Measurements from ENCODE around the gene CAMTA1.
A peak's percentile ranks its signal among the peaks of the same experiment; 100 is the strongest.
"Not testable (repeated sequence)": the region's sequence is repeated elsewhere in the genome, so short reads cannot be mapped to it uniquely, and the experiment has no call there.

CAMTA1 gene

GRCh38 chr1:7373251-7373650 lies 588.0 kb downstream of the CAMTA1 start:
- Histone ChIP-seq H3K4me3 (ENCODE audit: low read depth in 1 of 2, low read length in 2 of 2) (no peak overlapping the region), H3K27me3 (ENCODE audit: low read depth, low read length) (no peaks in the 10 kb centered on the region), H3K36me3 (ENCODE audit: control insufficient read depth in 1 of 2, insufficient read depth in 2 of 2, low read length in 2 of 2) (no peaks in the 10 kb centered on the region)

GRCh38 chr1:7373876-7374562 lies 588.8 kb downstream of the CAMTA1 start:
- Histone ChIP-seq H3K4me3 (ENCODE audit: low read depth in 1 of 2, low read length in 2 of 2) (no peak overlapping the region), H3K27me3 (ENCODE audit: low read depth, low read length) (no peaks in the 10 kb centered on the region), H3K9me3 (ENCODE audit: control insufficient read depth in 1 of 2, low read length in 2 of 2) (no peaks in the 10 kb centered on the region), H3K4me1 (ENCODE audit: control insufficient read depth in 1 of 2, insufficient read depth in 2 of 2, low read length in 2 of 2) (peaks cover 0 to 5% of the 10 kb centered on the region in 2 donors), H3K27ac (ENCODE audit: low read length) (no peak overlapping the region), H3K36me3 (ENCODE audit: control insufficient read depth in 1 of 2, insufficient read depth in 2 of 2, low read length in 2 of 2) (no peaks in the 10 kb centered on the region)

More at GRCh38 chr1:7373251-7373650, 588.0 kb downstream of the CAMTA1 start:
- H3K27ac ChIP-seq (ENCODE audit: low read length) = no peak overlapping the region
- H3K9me3 ChIP-seq (ENCODE audit: control insufficient read depth in 1 of 2, low read length in 2 of 2) = no peaks in the 10 kb centered on the region
- H3K4me1 ChIP-seq (ENCODE audit: control insufficient read depth in 1 of 2, insufficient read depth in 2 of 2, low read length in 2 of 2) = no peaks in the 10 kb centered on the region

GRCh38 chr1:7374563-7375160 lies 589.4 kb downstream of the CAMTA1 start:
- Histone ChIP-seq H3K27ac (ENCODE audit: low read length) (no peak overlapping the region), H3K36me3 (ENCODE audit: control insufficient read depth in 1 of 2, insufficient read depth in 2 of 2, low read length in 2 of 2) (no peaks in the 10 kb centered on the region), H3K27me3 (ENCODE audit: low read depth, low read length) (no peaks in the 10 kb centered on the region), H3K4me3 (ENCODE audit: low read depth in 1 of 2, low read length in 2 of 2) (no peak overlapping the region), H3K4me1 (ENCODE audit: control insufficient read depth in 1 of 2, insufficient read depth in 2 of 2, low read length in 2 of 2) (peaks cover 0 to 5% of the 10 kb centered on the region in 2 donors), H3K9me3 (ENCODE audit: control insufficient read depth in 1 of 2, low read length in 2 of 2) (no peaks in the 10 kb centered on the region)

- H3K4me1 ChIP-seq (ENCODE audit: control insufficient read depth in 1 of 2, insufficient read depth in 2 of 2, low read length in 2 of 2) = peaks cover 0 to 5% of the 10 kb centered on the region in 2 donors
- no peak overlapping the region for H3K27ac ChIP-seq (ENCODE audit: low read length)
- no peaks in the 10 kb centered on the region for H3K27me3 ChIP-seq (ENCODE audit: low read depth, low read length)
- no peaks in the 10 kb centered on the region for H3K36me3 ChIP-seq (ENCODE audit: control insufficient read depth in 1 of 2, insufficient read depth in 2 of 2, low read length in 2 of 2)
- no peaks in the 10 kb centered on the region for H3K9me3 ChIP-seq (ENCODE audit: control insufficient read depth in 1 of 2, low read length in 2 of 2)
- H3K4me3 ChIP-seq (ENCODE audit: low read depth in 1 of 2, low read length in 2 of 2) = no peak overlapping the region
These were observed 590.1 kb downstream of the CAMTA1 start for GRCh38 chr1:7375329-7375728.

- Histone ChIP-seq H3K27me3 (ENCODE audit: low read depth, low read length) (no peaks in the 10 kb centered on the region), H3K36me3 (ENCODE audit: control insufficient read depth in 1 of 2, insufficient read depth in 2 of 2, low read length in 2 of 2) (no peaks in the 10 kb centered on the region), H3K9me3 (ENCODE audit: control insufficient read depth in 1 of 2, low read length in 2 of 2) (no peaks in the 10 kb centered on the region)
These were observed 590.8 kb downstream of the CAMTA1 start for GRCh38 chr1:7375781-7376660.

GRCh38 chr1:7376676-7377075 lies 591.4 kb downstream of the CAMTA1 start:
- H3K27me3 ChIP-seq (ENCODE audit: low read depth, low read length) = no peaks in the 10 kb centered on the region
- H3K9me3 ChIP-seq (ENCODE audit: control insufficient read depth in 1 of 2, low read length in 2 of 2) = no peaks in the 10 kb centered on the region
- no peak overlapping the region for H3K27ac ChIP-seq (ENCODE audit: low read length)
- H3K4me3 ChIP-seq (ENCODE audit: low read depth in 1 of 2, low read length in 2 of 2) = no peak overlapping the region
- H3K4me1 ChIP-seq (ENCODE audit: control insufficient read depth in 1 of 2, insufficient read depth in 2 of 2, low read length in 2 of 2) = peaks cover 0 to 5% of the 10 kb centered on the region in 2 donors
- H3K36me3 ChIP-seq (ENCODE audit: control insufficient read depth in 1 of 2, insufficient read depth in 2 of 2, low read length in 2 of 2) = no peaks in the 10 kb centered on the region

More at GRCh38 chr1:7375781-7376660, 590.8 kb downstream of the CAMTA1 start:
- peaks cover 0 to 5% of the 10 kb centered on the region in 2 donors for H3K4me1 ChIP-seq (ENCODE audit: control insufficient read depth in 1 of 2, insufficient read depth in 2 of 2, low read length in 2 of 2)
- no peak overlapping the region for H3K4me3 ChIP-seq (ENCODE audit: low read depth in 1 of 2, low read length in 2 of 2)
- no peak overlapping the region for H3K27ac ChIP-seq (ENCODE audit: low read length)

GRCh38 chr1:7378346-7379130 lies 593.3 kb downstream of the CAMTA1 start:
- Histone ChIP-seq H3K27ac (ENCODE audit: low read length) (no peak overlapping the region), H3K4me3 (ENCODE audit: low read depth in 1 of 2, low read length in 2 of 2) (no peak overlapping the region), H3K36me3 (ENCODE audit: control insufficient read depth in 1 of 2, insufficient read depth in 2 of 2, low read length in 2 of 2) (no peaks in the 10 kb centered on the region)

GRCh38 chr1:7379441-7379971 lies 594.3 kb downstream of the CAMTA1 start:
- Histone ChIP-seq H3K27ac (ENCODE audit: low read length) (peak overlapping the region; percentile 67), H3K4me3 (ENCODE audit: low read depth in 1 of 2, low read length in 2 of 2) (peak overlapping the region in 1 of 2 donors; percentile 9), H3K9me3 (ENCODE audit: control insufficient read depth in 1 of 2, low read length in 2 of 2) (peaks cover 0 to 4% of the 10 kb centered on the region in 2 donors), H3K4me1 (ENCODE audit: control insufficient read depth in 1 of 2, insufficient read depth in 2 of 2, low read length in 2 of 2) (peaks cover 0 to 5% of the 10 kb centered on the region in 2 donors), H3K36me3 (ENCODE audit: control insufficient read depth in 1 of 2, insufficient read depth in 2 of 2, low read length in 2 of 2) (no peaks in the 10 kb centered on the region), H3K27me3 (ENCODE audit: low read depth, low read length) (no peaks in the 10 kb centered on the region)

More at GRCh38 chr1:7378346-7379130, 593.3 kb downstream of the CAMTA1 start:
- peaks cover 0 to 4% of the 10 kb centered on the region in 2 donors for H3K9me3 ChIP-seq (ENCODE audit: control insufficient read depth in 1 of 2, low read length in 2 of 2)
- no peaks in the 10 kb centered on the region for H3K27me3 ChIP-seq (ENCODE audit: low read depth, low read length)
- peaks cover 0 to 5% of the 10 kb centered on the region in 2 donors for H3K4me1 ChIP-seq (ENCODE audit: control insufficient read depth in 1 of 2, insufficient read depth in 2 of 2, low read length in 2 of 2)

- not testable (repeated sequence) for H3K27me3 ChIP-seq (ENCODE audit: low read depth, low read length); H3K27ac ChIP-seq (ENCODE audit: low read length); H3K4me1 ChIP-seq (ENCODE audit: control insufficient read depth in 1 of 2, insufficient read depth in 2 of 2, low read length in 2 of 2); H3K4me3 ChIP-seq (ENCODE audit: low read depth in 1 of 2, low read length in 2 of 2); H3K9me3 ChIP-seq (ENCODE audit: control insufficient read depth in 1 of 2, low read length in 2 of 2); H3K36me3 ChIP-seq (ENCODE audit: control insufficient read depth in 1 of 2, insufficient read depth in 2 of 2, low read length in 2 of 2)
These were observed 594.8 kb downstream of the CAMTA1 start for GRCh38 chr1:7380068-7380467.

GRCh38 chr1:7380712-7381111 lies 595.5 kb downstream of the CAMTA1 start:
- Histone ChIP-seq H3K27me3 (ENCODE audit: low read depth, low read length) (no peaks in the 10 kb centered on the region), H3K4me1 (ENCODE audit: control insufficient read depth in 1 of 2, insufficient read depth in 2 of 2, low read length in 2 of 2) (peaks cover 0 to 5% of the 10 kb centered on the region in 2 donors), H3K27ac (ENCODE audit: low read length) (no peak overlapping the region), H3K36me3 (ENCODE audit: control insufficient read depth in 1 of 2, insufficient read depth in 2 of 2, low read length in 2 of 2) (no peaks in the 10 kb centered on the region), H3K4me3 (ENCODE audit: low read depth in 1 of 2, low read length in 2 of 2) (no peak overlapping the region), H3K9me3 (ENCODE audit: control insufficient read depth in 1 of 2, low read length in 2 of 2) (peaks cover 0 to 4% of the 10 kb centered on the region in 2 donors)

Measured in muscle layer of duodenum (tissue), 2 donors.